ENCODE results near the gene CAMK2D.

- TF ChIP-seq TAF1 (IDR thresholded peaks at IDR 0.05; ENCODE audit: borderline replicate concordance, insufficient read depth, low read length), result no peak
- no peak for TF ChIP-seq REST (IDR thresholded peaks at IDR 0.05; ENCODE audit: insufficient read depth in 1 of 2, low read depth in 2 of 2, low read length in 2 of 2)
- no peak for TF ChIP-seq POLR2AphosphoS5 (IDR thresholded peaks at IDR 0.05; ENCODE audit: low read depth, low read length)
- TF ChIP-seq SIN3A (IDR thresholded peaks at IDR 0.05; ENCODE audit: borderline replicate concordance, insufficient read depth, low read length), result no peak
Measured at GRCh38 chr4:113445286-113445685, 316.3 kb downstream of the CAMK2D start.

Data from PFSK-1 (cell line).